NCI-H524 treated with DMSO at 0.1 percent for 48 hours (cell line): ENCODE measurements around the gene CDC42EP3.

Experiments
- DNase-seq: peaks from one replicate; lab custom pipeline; 2025; lab: John Stamatoyannopoulos, UW

The CDC42EP3 gene

DNA sequence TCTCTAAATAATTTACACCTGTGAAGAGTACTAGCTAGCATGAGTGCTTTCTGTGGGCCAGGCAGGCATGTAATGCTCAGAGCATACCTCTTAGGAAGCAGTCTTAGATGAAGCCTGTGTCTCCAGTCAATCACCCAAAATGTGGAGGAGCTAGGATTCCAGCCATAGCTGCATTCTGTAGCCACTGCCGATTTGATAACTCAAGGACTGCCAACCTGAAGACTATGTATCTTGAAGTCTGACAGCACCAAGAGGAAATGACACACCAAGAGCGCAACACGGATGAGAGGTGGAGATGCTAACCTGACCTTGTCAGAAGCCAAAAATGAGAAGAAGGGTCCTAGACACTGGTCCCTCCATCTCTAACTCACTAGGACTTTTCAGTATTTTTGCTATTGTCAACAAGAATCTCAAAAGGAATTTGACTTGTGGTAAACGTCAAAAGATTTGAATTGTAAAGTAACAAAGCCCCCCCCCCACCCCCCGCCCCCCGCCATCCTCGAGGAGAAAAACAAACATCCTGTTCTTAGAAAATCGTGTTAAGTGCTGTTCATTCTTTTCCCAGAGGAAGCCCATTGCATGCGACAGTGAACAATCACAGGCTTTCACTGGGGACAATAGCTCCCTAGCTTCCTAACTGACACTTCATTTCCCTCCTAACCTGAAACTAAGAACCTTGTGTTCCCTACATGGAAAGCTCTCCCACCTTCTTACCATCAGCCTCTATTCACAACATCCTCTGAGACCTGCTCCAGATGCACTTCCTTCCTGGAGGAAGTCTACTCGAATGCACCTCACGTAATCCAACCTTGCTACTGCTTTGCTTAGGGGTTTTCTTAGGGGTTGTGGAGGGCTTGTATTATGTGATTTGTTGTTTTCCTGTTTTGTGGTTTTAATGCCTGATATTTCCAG lies 14.7 kb downstream of the CDC42EP3 start:
- no peak for DNase-seq

DNA sequence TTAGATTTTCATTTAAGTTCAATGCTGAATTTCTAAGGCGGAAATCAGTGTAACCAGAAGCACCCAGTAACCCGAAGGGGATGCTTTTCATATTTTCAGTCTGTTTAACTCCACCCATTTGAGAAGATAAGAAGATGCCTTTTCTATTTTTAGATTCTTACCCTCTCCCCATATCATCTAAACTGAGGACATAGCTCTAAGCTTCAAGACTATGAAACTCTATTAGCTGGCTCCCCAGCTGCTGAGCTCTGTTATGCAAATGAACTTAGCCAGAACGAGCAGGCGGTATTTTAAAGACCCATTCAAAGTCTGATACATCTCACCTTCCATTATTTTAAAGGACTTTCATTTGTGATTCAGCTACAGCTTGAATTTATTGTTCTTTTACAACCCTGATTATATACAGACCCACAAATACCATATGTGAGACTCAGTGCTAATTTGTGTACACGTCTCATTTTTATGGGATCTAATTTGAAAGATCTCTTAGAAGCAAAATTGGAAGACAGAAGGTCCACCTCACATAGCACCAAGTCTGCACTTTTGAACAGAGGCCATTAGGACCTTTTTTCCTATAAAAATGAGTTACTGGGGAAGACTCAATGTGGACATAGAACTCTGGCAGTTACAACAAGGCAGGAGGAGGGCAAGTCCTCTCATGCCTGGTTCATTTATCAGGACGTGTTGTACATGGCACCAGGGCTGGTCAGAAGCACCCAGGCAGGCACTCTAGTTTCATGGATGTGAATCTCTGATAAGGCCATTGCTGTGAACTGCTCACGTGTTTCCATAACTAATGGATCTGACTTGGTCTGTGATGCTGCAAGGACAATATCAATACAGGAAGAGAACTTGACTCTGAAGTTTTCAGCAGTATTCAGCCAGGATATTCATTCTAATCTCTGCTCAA lies 16.3 kb downstream of the CDC42EP3 start:
- DNase-seq, result no peak

DNA sequence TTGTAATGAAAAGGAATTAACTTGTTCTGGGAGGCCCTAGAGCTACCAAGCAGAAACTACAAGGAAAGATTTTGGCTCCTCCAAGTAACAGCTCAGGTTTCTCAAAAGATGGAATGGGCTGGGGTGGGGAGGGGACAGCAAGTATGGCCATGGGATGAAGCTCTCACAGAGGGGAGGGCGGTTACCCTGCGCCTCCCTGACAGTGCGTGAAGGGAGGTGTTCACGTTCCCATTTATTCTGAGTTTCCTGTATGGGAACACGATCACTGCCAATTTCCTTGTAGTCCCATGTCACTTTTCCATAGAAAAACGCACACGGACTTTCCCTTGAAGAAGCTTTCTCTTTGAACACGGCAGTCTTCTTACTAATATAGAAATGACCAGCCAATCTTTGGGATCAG lies 17.0 kb downstream of the CDC42EP3 start:
- no peak for DNase-seq

DNA sequence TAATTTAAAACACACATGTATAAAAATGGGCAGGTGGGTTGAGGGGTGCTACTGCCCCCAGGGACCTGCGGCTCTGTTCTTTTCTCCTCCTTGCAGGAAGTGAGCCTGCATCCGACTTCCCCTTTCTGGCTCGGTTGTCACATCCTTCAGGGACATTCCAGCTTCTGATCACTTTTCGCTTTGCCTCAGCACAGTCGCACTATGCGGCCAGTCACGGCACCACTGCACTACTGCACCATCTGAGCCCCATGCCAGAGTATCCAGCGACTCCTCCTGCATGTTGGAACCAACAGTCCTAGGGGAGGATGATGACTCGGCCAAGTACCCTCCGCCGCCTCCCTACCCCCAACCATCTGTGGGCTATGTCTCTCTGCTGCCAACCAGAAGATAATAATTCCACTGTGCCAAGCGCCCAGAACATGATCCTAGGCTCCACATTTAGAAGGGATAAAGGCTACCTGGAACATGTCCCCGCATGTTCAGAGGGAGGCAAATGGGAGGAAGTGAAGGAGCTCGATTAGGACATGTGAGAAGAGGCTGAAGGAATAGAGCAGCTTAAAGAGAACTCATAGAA lies 17.6 kb downstream of the CDC42EP3 start:
- DNase-seq, result no peak

DNA sequence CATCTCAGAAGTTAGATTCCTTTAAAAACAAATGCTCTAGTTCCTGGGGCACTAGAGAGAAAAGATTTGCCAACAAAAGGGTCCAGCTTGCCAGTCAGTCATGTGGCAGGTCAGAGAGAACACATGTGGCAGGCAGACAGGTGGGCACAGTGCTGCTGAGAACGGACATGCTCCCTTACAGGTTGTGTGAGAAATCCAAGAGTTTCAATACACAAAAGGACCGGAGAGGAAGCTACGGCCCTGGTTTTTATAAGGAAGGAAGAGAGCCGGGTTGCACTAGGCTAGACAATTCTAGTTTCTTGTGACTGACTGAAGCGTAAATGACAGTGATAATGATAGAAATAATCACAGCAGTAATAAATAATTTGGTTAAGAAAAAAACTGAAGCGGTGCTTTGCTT lies 18.3 kb downstream of the CDC42EP3 start:
- no peak for DNase-seq

DNA sequence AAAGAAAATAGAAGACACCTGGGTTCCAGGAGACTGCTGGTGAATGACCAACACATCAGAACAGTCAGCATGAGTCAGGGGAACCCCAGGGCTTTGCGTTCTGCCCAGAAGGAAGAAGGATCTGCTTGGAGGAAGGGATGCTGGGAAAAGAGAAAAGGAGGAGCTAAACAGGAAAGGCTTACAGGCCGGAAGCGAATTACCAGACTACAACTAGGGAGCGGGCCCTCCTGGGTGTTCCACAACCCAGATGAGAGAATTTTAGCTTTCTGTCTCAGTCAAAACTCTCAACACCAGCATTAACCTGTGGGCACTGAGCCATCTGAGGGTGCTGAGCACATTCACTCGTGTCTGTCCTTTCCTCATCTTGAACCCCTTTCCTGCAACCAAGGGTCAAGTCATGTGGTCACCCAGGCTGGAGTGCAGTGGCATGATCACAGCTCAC lies 19.2 kb downstream of the CDC42EP3 start:
- DNase-seq, result no peak

DNA sequence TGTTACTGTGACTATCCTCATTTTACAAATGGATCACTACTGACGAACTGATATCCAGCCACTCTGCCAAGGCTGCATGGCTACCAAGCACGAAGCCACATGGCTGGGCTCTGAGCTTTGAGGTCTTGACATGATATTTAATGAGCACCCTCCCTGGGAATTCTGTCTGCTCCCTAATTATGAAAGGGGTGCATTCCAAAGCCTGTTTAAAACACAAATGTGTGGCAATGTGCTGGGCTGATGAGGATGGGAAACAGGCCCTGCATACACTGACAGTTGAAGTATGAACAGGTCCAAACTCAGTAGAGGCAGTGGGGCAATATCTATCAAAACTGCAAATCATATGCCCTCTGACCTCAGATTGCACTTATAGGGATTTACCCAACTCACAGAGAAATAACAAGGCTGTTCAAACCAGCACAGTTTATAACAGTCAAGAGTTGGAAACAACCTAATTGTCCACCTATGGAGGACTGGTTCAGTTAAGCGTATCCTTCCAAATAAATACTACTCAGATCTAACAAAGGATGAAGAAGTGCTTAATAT lies 20.8 kb downstream of the CDC42EP3 start:
- no peak for DNase-seq

DNA sequence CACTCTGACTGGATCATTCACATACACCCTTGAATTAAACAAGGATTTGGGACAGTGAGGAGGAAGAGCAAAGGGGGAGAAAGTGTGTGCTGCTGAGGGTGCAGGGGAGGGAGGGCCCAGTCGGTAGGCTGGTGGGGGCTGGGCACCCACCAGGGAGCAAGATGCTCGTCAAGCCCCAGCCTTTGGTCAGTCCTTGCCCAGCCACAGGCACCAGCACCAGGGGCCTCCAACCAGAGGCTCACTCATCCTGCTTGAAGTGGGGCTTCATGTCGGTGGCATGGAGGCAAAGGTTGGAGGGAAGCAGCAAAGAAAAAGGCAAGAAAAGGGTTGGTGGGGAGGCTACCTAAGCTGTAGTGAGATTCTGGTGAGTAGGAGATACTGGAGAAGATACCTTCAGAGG lies 21.9 kb downstream of the CDC42EP3 start:
- no peak for DNase-seq

DNA sequence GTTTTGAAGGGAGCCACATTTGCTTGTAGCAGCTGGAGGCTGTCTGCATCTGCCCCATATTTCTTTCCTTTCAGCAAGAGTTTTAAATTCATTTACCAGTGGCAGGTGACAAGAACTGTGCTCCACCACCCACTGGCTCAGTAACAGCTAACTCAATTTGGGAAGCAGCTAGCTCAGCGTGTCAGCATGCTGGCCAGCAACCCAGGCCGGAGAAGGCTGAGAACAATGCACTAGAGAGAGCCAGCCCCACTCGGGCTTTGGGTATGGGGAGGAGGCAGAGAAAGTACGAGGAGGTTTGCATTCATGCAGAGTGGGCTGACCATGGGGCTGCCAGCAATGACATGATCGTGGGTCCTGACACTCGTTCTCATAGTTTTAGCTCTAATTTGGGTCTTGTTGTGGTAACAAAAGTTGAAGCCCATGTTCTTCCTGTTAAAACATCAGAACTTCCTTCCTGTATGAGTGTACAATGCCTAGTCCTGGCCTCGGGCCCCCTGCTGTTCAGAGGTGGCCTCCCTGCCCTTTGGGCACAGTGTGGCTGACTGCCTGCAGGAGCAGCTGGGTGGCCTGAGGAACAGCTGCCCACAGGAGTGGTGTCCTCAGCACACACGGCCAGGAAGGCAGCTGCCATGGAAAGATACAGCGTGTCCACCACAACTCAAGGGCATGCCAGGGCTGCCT lies 23.0 kb downstream of the CDC42EP3 start:
- DNase-seq, result no peak

DNA sequence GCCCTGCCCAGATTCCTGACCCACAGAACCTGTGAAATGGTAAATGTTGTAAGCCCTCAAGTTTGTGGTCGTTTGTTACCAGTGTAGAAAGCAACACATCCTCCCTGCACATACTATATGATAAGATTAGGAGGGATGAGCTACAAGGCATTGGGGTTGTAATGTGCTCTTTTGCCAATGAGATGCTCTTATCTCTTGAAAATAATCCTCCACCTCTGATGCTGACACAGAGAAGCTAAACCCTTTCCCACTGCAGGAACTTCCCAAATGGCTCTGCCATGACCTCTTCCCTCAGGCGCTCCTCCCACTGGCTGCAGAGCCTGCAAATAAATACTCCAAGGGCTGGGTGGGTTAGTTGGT lies 23.5 kb downstream of the CDC42EP3 start:
- DNase-seq, result no peak

DNA sequence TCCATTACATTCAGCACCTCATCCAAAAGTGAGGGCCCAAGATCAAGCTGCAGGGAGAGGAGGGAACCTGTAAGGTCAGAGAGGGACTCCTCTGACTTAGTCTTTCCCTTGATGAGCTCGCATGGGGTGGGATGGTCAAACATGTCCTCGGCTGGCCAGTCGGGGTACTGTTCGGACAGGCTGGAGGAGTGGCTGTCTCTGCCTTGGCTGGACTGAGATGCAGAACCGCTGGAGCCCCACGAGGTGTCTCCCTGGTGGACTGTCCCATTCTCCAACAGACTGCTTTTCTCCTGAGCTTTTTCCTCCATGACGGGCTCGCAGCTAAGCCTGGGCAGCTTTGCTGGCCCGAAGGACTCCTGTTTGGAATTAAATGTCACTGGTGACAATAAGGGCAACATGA lies 25.6 kb downstream of the CDC42EP3 start:
- DNase-seq, result no peak

DNA sequence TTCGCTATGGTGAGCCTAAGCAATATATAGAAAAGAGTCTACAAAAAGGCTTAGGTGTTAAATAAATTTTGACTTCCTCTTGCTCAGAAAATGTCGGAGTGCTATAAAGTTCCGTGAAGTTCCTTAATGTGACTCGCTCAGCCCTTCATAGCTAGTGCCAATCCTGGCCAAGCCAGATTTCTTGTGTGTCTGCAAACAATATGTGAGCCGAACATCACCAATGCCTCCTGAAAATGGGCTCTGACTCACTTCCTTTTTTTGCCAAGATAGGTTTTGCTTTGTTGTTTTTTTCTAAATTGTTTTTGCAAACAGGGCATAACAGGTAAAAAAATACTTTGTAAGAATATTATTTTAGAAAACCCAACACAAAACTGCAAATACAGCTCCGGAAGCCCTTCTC lies 26.1 kb downstream of the CDC42EP3 start:
- no peak for DNase-seq

DNA sequence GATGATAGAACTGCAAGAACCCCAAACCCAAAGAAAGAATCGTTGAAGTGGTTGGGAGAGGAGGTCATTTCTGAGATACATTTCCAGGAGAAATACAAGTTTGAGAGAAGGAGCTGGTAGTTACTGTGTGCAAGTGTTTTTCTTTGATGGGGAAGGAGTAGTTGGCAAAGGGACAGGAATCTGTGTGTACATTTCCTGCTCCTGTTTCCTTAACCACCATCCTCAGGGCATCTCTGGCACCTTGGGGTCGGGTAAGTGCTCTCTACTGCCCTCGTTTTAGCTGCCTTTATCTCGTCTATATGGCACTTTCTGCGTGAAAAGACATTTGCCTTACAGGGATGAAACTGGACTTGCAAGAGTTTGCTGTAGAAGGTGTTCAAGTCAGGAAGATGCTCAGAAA lies 27.3 kb downstream of the CDC42EP3 start:
- DNase-seq, result no peak

DNA sequence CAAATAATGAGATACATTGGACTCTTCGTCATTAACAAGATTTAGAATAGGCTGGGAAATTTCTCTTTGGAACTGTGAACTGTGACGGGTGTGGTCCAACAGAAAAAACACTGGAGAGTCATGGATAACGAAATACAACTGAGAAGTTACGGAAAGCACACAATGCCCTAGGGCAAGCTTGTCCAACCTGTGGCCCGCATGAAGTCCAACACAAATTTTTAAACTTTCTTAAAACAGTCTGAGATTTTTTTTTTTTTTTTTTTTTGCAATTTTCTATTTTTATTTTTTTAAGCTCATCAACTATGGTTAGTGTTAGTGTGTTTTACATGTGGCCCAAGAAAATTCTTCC lies 27.7 kb downstream of the CDC42EP3 start:
- DNase-seq, result no peak

DNA sequence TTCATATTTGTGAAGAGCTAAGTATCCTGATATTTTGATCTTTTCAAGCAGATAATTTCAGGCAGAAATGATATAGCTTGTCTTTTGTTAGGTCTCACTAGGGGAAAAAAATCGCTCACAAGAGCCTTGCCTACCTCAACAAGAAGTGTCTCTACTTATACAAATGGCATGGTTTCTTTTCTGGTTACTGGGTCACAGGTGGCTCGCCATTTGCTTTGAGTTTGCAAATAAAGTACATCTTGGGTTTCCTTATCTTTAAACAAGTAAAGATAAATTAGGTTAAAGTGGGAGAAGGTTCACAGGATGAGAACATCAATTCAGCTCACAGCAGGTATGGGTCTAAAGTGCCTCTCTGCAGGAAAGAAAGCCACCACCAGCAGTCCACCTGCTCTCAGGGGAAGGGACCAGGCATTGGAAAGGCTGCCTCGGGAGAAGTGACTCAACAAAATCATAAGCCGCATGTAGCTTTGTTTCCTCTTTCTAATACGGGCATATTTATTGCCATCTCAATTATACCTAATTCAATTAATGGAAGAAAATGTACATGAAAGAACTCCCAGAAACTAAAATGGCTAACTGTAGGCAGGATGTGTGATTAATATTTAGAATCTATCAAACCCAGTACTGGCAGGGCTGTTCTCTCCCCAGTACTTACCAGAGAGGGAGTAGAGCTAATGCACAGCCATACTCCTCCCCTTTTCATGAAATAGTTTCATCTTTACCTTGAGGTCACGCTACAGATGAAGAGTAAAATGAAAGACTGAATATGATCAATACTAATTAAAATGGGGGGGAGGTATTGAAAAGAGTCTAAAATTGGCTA lies 28.3 kb downstream of the CDC42EP3 start:
- DNase-seq, result no peak

DNA sequence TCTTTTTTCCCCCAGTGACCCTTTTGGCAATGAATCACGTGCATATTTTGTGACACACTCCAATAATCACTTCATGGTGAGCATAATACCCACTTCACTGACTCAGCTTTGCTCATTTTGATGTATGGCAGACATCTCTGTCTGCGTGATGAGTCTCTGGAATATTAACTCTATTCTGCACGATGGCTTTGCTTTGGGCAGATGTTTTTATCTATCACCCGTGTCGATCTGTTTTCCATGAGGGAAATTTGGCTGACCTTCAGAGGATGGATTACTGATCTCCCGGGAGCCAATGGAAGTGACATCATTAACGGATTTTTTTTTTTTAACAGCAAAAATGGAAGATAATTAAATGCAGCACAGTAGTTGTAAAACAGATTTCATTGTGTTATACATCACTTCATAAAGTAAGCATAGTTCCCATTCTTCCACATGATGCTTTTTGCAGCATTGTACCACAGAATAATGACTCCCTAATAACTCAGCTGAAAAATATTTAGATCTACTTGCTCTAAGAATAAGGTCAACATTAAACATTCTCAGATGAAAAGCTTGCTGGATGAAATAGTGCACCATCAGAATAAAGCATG lies 29.8 kb downstream of the CDC42EP3 start:
- no peak for DNase-seq

DNA sequence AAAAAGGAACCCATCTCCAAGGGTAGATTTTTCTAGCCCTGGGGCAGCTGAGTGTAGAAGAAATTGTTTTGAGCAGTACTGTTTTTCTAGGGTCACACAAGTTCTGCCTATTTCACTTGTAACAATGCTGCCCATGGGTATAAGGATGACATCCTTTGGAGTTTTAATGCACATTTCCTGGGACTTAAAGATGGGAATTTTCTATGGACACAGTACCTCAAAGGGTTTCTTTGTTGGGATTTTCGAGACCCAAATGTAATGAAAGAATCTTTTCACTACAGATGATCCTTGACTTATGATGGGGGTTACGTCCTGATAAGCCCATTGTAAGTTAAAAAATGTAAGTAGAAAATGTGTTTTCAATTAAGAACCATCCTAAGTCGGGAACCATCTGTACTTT lies 31.8 kb downstream of the CDC42EP3 start:
- DNase-seq, result no peak

DNA sequence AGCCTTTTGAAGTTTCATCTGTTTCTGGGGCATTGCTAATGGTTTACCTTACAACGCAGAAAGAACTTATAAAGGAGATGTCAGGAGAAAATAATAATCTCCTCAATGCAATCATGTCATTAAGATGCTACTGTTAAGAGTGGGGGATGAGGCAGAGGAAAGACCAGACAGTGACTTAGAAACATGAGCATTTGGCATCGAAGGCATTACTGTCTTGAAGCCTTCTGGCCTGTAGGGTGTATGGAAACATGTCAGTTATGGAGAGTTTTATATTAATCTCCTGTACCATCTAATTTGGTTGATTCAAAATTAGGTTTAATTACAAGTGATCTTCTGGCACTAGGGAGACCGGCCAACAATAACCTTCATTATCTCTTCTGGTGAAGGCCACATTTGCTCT lies 32.5 kb downstream of the CDC42EP3 start:
- DNase-seq, result no peak

DNA sequence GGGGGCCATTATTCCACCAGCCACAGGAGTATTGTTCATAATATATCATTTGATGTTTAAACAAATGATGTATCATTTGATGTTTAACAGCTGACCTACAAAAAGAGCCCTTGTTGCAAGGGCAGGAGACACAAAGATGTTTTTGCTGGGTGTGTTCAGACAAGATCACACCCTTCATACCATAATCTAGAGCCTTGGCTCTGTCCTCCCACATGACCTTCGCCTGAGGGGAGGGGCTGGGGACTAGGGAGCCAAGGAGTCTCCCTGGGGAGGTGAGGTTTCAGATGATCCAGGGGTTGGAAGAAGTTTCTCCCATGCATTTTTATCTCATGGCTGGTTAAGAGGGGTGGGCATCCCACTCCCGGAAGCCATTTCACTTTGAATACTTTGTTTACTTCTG lies 33.5 kb downstream of the CDC42EP3 start:
- no peak for DNase-seq

DNA sequence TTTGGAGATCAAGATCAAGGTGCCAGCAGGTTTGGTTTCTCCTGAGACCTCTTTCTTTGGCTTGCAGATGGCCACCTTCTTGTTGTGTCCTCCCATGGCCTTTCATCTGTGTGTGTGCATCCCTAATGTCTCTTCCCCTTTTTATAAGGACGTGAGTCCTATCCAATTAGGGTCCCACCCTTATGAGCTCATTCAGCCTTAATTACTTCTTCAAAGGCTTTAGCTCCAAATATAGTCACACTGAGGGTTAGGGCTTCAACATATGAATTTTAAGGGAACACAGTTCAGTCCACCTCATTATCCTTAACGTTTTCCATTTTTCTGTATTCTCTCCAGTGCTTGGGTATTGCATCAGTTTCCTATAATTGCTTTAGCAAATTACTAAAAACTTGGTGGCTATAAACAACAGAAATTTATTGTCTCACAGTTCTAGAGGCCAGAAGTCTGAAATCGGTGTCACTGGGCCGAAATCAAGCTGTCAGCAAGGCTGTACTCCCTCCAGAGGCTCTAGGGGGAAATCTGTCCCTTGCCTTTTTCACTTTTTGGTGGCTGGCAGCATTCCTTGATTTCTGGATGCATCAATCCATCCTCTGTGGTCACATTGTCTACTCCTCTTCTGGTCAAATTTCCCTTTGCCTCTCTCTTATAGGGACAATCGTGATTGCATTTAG lies 34.1 kb downstream of the CDC42EP3 start:
- DNase-seq, result no peak
